ENCODE measurements around the gene HAPSTR1.

Gene HAPSTR1

GRCh38 chr16:9097266-9098219 lies 6.1 kb downstream of the HAPSTR1 start:
- no peak for DNase-seq

GRCh38 chr16:9098377-9099090 lies 7.1 kb downstream of the HAPSTR1 start:
- no peak for DNase-seq

- DNase-seq, result peak; percentile 27
These were observed 7.7 kb downstream of the HAPSTR1 start for GRCh38 chr16:9099131-9099625.

DNA sequence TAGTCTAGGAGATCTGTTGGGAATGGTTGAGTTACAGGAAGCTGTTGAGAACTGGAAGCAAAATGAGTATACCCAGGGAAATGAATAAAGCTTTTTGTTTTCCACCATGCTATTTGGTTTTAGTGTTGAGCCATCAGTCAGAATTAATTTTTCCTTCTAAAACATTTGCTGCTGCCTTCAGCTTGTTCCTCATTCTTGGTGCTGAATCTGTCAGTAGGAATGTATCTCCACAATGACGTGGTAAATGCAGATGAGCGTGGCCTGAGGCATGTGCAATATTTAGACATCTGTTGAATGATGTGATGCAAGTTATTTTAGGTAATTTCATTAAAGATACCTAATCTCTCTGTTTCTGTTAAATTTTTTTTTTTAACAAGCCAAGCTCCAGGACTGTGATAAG lies 10.9 kb downstream of the HAPSTR1 start:
- no peak for DNase-seq

GRCh38 chr16:9102943-9103342 lies 11.5 kb downstream of the HAPSTR1 start:
- no peak for DNase-seq

- no peak for DNase-seq
These were observed 12.1 kb downstream of the HAPSTR1 start for GRCh38 chr16:9103546-9103945.

DNA sequence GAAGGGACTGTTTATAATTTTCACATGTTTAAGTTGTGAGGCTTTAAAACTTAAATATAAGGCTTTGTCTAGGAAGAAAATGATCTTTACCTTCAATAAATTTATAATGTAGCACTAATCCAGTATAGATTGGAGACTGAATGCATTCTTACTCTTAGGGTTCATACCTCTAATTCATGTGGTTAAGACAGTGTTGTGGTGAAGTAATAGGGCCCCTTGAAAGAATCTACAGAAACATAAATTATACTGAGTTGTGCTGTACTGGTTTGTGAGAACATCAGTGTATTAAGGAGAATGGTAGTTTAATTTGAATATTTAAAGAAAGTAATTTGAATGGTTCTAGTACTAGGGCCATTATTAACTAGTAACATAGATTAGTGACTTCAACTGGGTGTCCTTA lies 13.7 kb downstream of the HAPSTR1 start:
- DNase-seq, result no peak

- no peak for DNase-seq
These were observed 15.9 kb downstream of the HAPSTR1 start for GRCh38 chr16:9107025-9107970.

DNA sequence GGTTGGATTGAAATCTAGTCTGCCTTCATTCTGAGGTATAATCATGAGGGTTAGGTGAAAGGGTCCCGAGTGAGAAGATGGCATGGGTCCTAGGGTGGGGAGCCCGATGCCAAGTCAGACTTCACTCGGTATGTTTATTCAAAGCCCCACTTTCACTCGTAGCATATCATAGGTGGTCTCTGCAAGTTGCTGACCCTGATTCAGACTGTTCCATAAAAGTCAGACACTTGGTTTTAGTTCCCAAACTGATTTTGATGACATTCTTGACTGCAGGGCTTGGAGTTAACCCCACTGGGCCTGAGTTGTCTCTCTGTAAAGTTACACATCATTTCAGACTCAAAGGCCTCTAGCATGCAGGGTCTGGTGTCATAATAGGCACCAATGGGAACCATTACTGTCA lies 17.8 kb downstream of the HAPSTR1 start:
- no peak for DNase-seq

DNA sequence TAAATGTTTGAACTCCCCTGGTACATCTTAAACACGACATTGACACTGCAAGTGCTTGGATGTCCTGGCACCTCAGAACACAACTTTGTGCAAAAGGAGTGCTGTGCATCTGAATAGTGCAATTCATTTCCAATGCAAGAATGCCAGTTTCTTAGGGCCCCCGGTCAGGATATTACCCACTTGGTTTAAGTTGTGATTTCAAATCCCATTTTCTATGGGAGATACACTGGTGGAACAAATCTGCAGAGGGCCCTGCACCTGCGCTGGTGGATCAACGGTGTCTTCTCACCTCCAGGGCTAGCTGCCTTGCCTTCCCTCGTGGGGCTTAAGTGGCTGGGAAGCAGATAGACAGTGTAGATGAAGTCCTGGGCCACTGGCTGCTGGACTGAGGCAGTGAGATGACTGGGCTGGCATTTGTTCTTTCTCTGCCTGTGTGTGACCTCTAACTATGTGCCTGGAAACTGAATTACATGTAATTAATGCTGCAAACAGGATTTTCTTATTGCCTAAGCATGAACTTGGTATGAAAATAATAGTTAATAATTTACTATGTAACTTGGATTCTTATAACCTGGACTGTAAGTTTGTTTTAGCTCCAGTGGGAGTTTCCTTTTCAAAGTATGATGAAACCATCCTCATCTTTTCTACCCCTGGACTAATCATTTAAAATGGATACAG lies 20.9 kb downstream of the HAPSTR1 start:
- no peak for DNase-seq

DNA sequence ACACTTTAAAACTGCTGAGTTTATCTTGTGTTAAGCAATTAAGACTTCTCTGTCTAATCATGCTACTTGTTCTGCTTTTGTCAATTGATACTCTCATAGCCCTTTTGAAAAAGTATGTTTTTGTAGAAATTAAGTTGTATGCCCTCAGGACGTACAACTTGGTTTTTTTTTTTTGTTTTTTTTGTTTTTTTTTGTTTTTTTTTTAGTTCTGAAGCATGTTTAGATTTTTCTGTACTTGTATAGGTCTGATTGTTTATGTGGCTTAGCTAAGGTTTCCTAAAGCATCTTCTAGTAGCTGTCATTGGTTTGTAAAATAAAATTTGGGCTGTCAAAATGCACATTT lies 21.4 kb downstream of the HAPSTR1 start:
- DNase-seq, result no peak

DNA sequence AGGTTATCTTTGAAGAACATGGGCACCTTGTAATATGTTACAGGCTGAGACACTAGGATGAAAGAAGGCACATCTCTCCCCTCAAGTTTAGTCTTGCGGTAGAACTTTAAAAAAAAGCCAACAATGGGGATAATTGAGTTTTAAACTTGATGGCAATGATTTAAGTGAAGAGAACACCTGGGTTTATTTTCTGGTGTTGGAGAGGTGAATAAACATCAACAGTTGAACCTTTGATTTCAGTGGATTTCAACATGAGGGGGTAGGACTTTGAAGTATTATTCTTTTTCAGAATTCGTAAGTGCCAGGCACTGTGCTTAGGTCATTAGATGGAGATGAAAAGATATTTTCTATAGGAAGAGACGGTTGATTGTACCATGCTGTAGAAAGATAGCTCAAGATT lies 22.3 kb downstream of the HAPSTR1 start:
- no peak for DNase-seq

DNA sequence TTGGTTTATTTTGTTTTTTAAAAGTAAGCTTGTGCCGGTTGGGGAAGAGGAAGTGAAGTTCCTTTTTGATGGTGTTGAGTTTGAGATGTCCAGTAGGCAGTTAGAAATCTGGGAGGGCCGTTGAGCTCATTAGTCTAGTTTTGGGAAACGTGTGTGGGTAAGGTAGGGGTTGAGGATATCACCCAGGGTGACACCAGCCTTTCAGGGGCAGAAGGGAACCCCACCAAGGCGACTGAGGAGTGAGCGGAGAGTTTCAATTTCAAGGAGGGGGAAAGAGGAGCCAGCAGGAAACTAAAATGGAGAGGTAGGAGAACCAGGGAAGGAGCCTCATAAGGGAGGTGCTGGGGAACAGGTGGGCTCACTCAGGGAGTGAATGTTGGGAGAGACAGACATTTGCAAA lies 22.7 kb downstream of the HAPSTR1 start:
- DNase-seq, result no peak

DNA sequence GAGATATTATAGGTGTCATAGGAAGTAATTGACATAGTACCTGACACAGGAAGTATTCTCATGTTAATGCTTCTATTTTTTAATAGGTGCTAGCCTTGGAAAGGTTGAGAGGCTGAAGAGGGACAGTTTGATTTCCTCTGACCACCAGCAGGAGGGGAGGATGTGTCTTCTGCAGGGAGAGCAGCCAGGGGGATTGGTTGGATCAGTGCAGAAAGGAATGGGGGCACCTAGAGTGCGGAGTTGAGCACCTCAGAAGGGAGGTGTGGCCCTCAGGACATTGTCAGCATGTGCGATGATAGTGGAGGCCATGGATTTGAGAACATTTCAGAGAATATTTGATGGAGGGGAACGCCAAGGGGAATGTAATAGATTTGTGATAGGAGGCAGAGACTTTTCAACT lies 23.4 kb downstream of the HAPSTR1 start:
- no peak for DNase-seq

DNA sequence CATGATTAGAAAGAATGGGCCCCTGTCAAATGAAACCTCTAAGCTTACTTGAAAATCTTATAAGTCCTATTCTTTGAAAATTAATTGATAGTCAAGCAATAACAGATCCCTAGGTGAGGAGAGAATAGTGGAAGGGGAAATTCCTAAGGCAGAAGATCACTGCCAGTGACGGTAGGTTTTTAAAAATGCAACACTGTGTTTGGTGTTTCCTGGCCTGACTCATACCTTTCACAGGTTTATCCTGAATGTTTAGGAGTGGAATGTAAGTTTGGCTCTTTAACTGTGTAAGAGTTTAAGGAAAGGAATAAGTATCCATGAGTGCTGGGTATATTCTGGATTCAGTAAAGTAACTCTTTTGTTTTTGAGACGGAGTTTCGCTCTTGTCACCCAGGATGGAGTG lies 23.8 kb downstream of the HAPSTR1 start:
- no peak for DNase-seq

DNA sequence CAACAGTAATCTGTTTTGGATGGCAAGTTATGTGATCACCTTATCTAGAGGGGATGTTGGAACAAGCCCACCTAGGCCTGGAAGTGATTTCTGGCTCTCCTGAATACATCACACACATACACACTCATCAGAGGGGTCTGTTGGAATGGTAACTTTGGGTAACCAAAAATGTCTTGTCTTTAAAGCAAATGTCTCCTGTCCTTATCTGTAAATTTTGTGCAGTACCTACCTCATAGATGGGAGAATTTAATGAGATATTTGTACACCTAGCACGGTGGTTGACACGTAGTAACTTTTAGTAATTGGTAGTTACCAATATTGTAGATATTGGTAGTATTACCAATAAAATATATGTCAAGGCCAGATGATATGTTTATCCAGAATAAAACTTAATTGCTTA lies 24.7 kb downstream of the HAPSTR1 start:
- no peak for DNase-seq

GRCh38 chr16:9118170-9118569 lies 26.7 kb downstream of the HAPSTR1 start:
- DNase-seq, result no peak

- DNase-seq, result no peak
These were observed 28.4 kb downstream of the HAPSTR1 start for GRCh38 chr16:9119795-9120194.

GRCh38 chr16:9122342-9122741 lies 30.9 kb downstream of the HAPSTR1 start:
- no peak for DNase-seq

DNA sequence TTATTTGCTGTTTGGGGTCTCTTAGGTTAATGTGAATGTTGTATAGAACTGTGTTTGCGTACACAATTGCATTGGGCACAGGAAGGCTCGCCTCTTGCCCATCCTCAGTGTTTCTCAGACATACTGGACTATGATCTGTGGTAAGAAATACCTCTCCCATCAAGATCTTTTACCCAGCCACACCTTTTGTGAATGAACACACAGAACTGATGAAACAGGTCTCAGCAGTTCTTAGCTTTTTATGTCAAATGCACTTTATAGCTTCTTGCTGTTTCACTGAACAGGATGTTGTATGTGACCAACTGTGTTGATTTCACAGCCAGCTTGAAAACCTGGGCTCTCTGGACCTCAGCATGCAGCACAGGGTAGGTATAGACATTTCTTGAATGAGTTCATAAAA lies 31.5 kb downstream of the HAPSTR1 start:
- DNase-seq, result no peak

GRCh38 chr16:9123401-9123800 lies 32.0 kb downstream of the HAPSTR1 start:
- DNase-seq, result no peak

- DNase-seq, result no peak
These were observed 32.4 kb downstream of the HAPSTR1 start for GRCh38 chr16:9123871-9124270.
